GM23338 (cell line): Measurements from ENCODE around the gene MAPK11.

Experiments
- CREB1 ChIP-seq: fragments of 250-450 bp; sonication (Bioruptor Pico); IDR thresholded peaks from 2 replicates; pipeline ENCODE4 v1.5.0; 2020; ENCODE audit warnings: low read depth, mild to moderate bottlenecking, moderate library complexity
- CTCF ChIP-seq, 2 experiments: fragments of 200-600 bp in 1 of 2; sonication (generic) in 1 of 2; conservative IDR thresholded peaks; 2 replicates each; pipeline versions ENCODE4 v1.5.1 to v1.6.1; 2016 to 2017; ENCODE audit warnings: antibody characterized with exemption in 2 of 2, low read depth in 2 of 2, mild to moderate bottlenecking in 2 of 2, moderate library complexity in 1 of 2
- EZH2 ChIP-seq: fragments of 200-600 bp; sonication (generic); IDR thresholded peaks from one replicate; pipeline ENCODE4 v1.8.0; 2017; ENCODE audit warnings: antibody characterized with exemption, mild to moderate bottlenecking, low read depth; ENCODE audit not compliant: unreplicated experiment
- EZH2phosphoT487 ChIP-seq: fragments of 200-600 bp; sonication (generic); IDR thresholded peaks from one replicate; pipeline ENCODE4 v1.8.1; 2018; ENCODE audit warnings: antibody characterized with exemption; ENCODE audit not compliant: unreplicated experiment
- JUNB ChIP-seq: IDR thresholded peaks from one replicate; pipeline ENCODE4 v1.6.1; 2016; ENCODE audit warnings: antibody characterized with exemption; ENCODE audit not compliant: unreplicated experiment
- NANOG ChIP-seq: IDR thresholded peaks from 2 replicates; pipeline ENCODE4 v1.6.1; 2016; ENCODE audit warnings: antibody characterized with exemption, borderline replicate concordance
- POLR2AphosphoS5 ChIP-seq: IDR thresholded peaks from 2 replicates; pipeline ENCODE4 v1.6.1; 2016; ENCODE audit warnings: antibody characterized with exemption, low read depth
- REST ChIP-seq: IDR thresholded peaks from one replicate; pipeline ENCODE4 v1.6.1; 2018; ENCODE audit warnings: antibody characterized with exemption; ENCODE audit not compliant: unreplicated experiment

GRCh38 chr22:50289942-50290630 is 19.9 kb upstream of the MAPK11 start:
- TF ChIP-seq CTCF (conservative IDR thresholded peaks at IDR 0.05; ENCODE audit: low read depth in 2 of 2) = no peak
- TF ChIP-seq NANOG = no peak
- no peak for TF ChIP-seq EZH2
- TF ChIP-seq EZH2phosphoT487 = no peak
- no peak for TF ChIP-seq REST
- no peak for TF ChIP-seq JUNB
- no peak for TF ChIP-seq POLR2AphosphoS5
- no peak for TF ChIP-seq CREB1 (CRISPR knock-in tag)
